Endodermal cell (in vitro differentiated cells): ENCODE data around the gene SYNPO2. TPM values are rescaled to one million over a fixed set of nuclear protein-coding genes. Genes with fewer than 3 reads are reported as not detected.

Source experiments
- DNase-seq: peaks from one replicate; pipeline ENCODE4 v3.0.0-alpha.2; 2017
- H3K27ac ChIP-seq: 2 replicates; pipeline ENCODE4 v1.5.1; 2013; ENCODE audit warnings: mild to moderate bottlenecking, low read depth, low read length, moderate library complexity
- H3K27me3 ChIP-seq: 2 replicates; pipeline ENCODE4 v1.6.1; 2013; ENCODE audit warnings: mild to moderate bottlenecking, low read length, moderate library complexity; ENCODE audit not compliant: insufficient read depth, control insufficient read depth, poor library complexity, severe bottlenecking
- H3K36me3 ChIP-seq: 2 replicates; pipeline ENCODE4 v1.7.0; 2013; ENCODE audit warnings: mild to moderate bottlenecking, low read length, moderate library complexity; ENCODE audit not compliant: control insufficient read depth, insufficient read depth
- H3K4me1 ChIP-seq: one replicate; pipeline ENCODE4 v1.7.0; 2013; ENCODE audit warnings: low read length; ENCODE audit not compliant: control insufficient read depth, insufficient read depth
- H3K4me3 ChIP-seq: 2 replicates; pipeline ENCODE4 v1.5.1; 2013; ENCODE audit warnings: mild to moderate bottlenecking, low read length, moderate library complexity
- H3K9ac ChIP-seq: 2 replicates; pipeline ENCODE4 v1.6.1; 2013; ENCODE audit warnings: mild to moderate bottlenecking, low read length, moderate library complexity; ENCODE audit not compliant: poor library complexity, severe bottlenecking; ENCODE audit errors: extremely low read depth
- H3K9me3 ChIP-seq: 2 replicates; pipeline ENCODE4 v1.6.1; 2013; ENCODE audit warnings: mild to moderate bottlenecking, low read length, moderate library complexity; ENCODE audit not compliant: control insufficient read depth
- H3K27ac Mint-ChIP-seq: 2 replicates; pipeline ENCODE4 v1.8.0; 2020; ENCODE audit warnings: mixed read lengths
- H3K27me3 Mint-ChIP-seq: 2 replicates; pipeline ENCODE4 v1.8.0; 2021; ENCODE audit warnings: mild to moderate bottlenecking, mixed read lengths; ENCODE audit not compliant: insufficient read depth
- H3K36me3 Mint-ChIP-seq: 2 replicates; pipeline ENCODE4 v1.8.0; 2020; ENCODE audit warnings: low read depth, mixed read lengths
- H3K4me1 Mint-ChIP-seq: 2 replicates; pipeline ENCODE4 v1.8.0; 2020; ENCODE audit warnings: mixed read lengths
- H3K4me3 Mint-ChIP-seq: 2 replicates; pipeline ENCODE4 v1.8.0; 2020; ENCODE audit warnings: mild to moderate bottlenecking, moderate library complexity, mixed read lengths
- H3K9me3 Mint-ChIP-seq: 2 replicates; pipeline ENCODE4 v1.8.0; 2020; ENCODE audit warnings: mild to moderate bottlenecking, mixed read lengths
- CTCF ChIP-seq: fragments of 200-600 bp; sonication (generic); conservative IDR thresholded peaks from 2 replicates; pipeline ENCODE4 v1.5.0; 2021; ENCODE audit warnings: antibody characterized with exemption, mild to moderate bottlenecking
- WGBS, 2 experiments: methylation state at CpG; one replicate each; pipeline versions ENCODE4 v1.1.5 to v1.1.7; 2013; ENCODE audit warnings: missing lambda C conversion rate in 2 of 2, mixed read lengths in 1 of 2; ENCODE audit not compliant: insufficient coverage in 1 of 2, insufficient read length in 1 of 2; 5-methylcytosine and 5-hydroxymethylcytosine counted together
- total RNA-seq, 2 donors: library from RNA; stranded (reverse); fragmentation: NEBNext Ultra II Directional in 1 of 2; extraction: Animal tissue kit (Norgen Biotek cat#: 25700) in 1 of 2; gene quantifications; 2 replicates in 1 of 2; 3 replicates in 1 of 2; pipeline ENCODE4 v1.2.1, GENCODE V29; 2021

The SYNPO2 gene
- total RNA-seq, 2 donors from 2014 or later: 0.09 to 0.37 TPM

GRCh38 chr4:119053245-119053644 lies 164.6 kb downstream of the SYNPO2 start:
- Mint-ChIP-seq H3K27ac (no peak overlapping the region), H3K4me3 (no peak overlapping the region), H3K36me3 (no peaks in the 10 kb centered on the region), H3K27me3 (peaks cover 3% of the 10 kb centered on the region), H3K9me3 (no peaks in the 10 kb centered on the region), H3K4me1 (no peaks in the 10 kb centered on the region)
- DNase-seq: no peak
- 83 to 94% methylated on average over 2 of the region's 2 CpGs for WGBS, 2 experiments
- H3K36me3 ChIP-seq: no peaks in the 10 kb centered on the region
- no peak overlapping the region for H3K4me3 ChIP-seq
- no peak overlapping the region for H3K9ac ChIP-seq
- no peaks in the 10 kb centered on the region for H3K9me3 ChIP-seq
- no peak for TF ChIP-seq CTCF
- H3K27ac ChIP-seq: no peak overlapping the region
- H3K27me3 ChIP-seq: no peaks in the 10 kb centered on the region
- H3K4me1 ChIP-seq: no peaks in the 10 kb centered on the region

- H3K4me1 ChIP-seq: no peaks in the 10 kb centered on the region
- TF ChIP-seq CTCF: no peak
Observed at GRCh38 chr4:119053997-119054396, 165.3 kb downstream of the SYNPO2 start.

GRCh38 chr4:119057417-119057816 lies 168.8 kb downstream of the SYNPO2 start:
- Histone ChIP-seq H3K36me3 (no peaks in the 10 kb centered on the region), H3K27me3 (no peaks in the 10 kb centered on the region), H3K27ac (no peak overlapping the region), H3K9ac (no peak overlapping the region), H3K4me3 (no peak overlapping the region), H3K9me3 (no peaks in the 10 kb centered on the region), H3K4me1 (no peaks in the 10 kb centered on the region)
- TF ChIP-seq CTCF: no peak
- Mint-ChIP-seq H3K36me3 (no peaks in the 10 kb centered on the region), H3K4me3 (no peak overlapping the region), H3K27ac (no peak overlapping the region), H3K9me3 (no peaks in the 10 kb centered on the region), H3K4me1 (no peaks in the 10 kb centered on the region), H3K27me3 (no peaks in the 10 kb centered on the region)
- WGBS, 2 experiments: 92 to 93% methylated on average over 2 to 3 of the region's 3 CpGs
- DNase-seq: no peak

More at GRCh38 chr4:119053997-119054396, 165.3 kb downstream of the SYNPO2 start:
- no peaks in the 10 kb centered on the region for H3K4me1 Mint-ChIP-seq
- H3K36me3 Mint-ChIP-seq: no peaks in the 10 kb centered on the region
- WGBS, 2 experiments: 94 to 99% methylated on average over 7 to 10 of the region's 10 CpGs
- H3K9me3 ChIP-seq: no peaks in the 10 kb centered on the region
- H3K27me3 Mint-ChIP-seq: peaks cover 3% of the 10 kb centered on the region
- H3K27ac Mint-ChIP-seq: no peak overlapping the region
- H3K27me3 ChIP-seq: no peaks in the 10 kb centered on the region
- no peak overlapping the region for H3K4me3 Mint-ChIP-seq
- H3K4me3 ChIP-seq: no peak overlapping the region
- H3K27ac ChIP-seq: no peak overlapping the region
- H3K36me3 ChIP-seq: no peaks in the 10 kb centered on the region
- no peak overlapping the region for H3K9ac ChIP-seq
- no peak for DNase-seq
- no peaks in the 10 kb centered on the region for H3K9me3 Mint-ChIP-seq
